SU-DHL-6 (cell line): ENCODE measurements around the gene NME4.

Source experiments
- EZH2phosphoT487 ChIP-seq: fragments of 200-600 bp; sonication (generic), shearing (Covaris generic); conservative IDR thresholded peaks from 2 replicates; pipeline ENCODE4 v1.6.1; 2018; ENCODE audit warnings: mild to moderate bottlenecking, antibody characterized with exemption, low read length, moderate library complexity, mixed read lengths
- TF ChIP-seq, protein P1 (sequence below): fragments of 200-600 bp; sonication (generic); IDR thresholded peaks from one replicate; pipeline ENCODE4 v1.5.1; 2017; ENCODE audit warnings: antibody characterized with exemption, mild to moderate bottlenecking, low read length, moderate library complexity; ENCODE audit not compliant: insufficient read depth, poor library complexity, severe bottlenecking

DNA sequence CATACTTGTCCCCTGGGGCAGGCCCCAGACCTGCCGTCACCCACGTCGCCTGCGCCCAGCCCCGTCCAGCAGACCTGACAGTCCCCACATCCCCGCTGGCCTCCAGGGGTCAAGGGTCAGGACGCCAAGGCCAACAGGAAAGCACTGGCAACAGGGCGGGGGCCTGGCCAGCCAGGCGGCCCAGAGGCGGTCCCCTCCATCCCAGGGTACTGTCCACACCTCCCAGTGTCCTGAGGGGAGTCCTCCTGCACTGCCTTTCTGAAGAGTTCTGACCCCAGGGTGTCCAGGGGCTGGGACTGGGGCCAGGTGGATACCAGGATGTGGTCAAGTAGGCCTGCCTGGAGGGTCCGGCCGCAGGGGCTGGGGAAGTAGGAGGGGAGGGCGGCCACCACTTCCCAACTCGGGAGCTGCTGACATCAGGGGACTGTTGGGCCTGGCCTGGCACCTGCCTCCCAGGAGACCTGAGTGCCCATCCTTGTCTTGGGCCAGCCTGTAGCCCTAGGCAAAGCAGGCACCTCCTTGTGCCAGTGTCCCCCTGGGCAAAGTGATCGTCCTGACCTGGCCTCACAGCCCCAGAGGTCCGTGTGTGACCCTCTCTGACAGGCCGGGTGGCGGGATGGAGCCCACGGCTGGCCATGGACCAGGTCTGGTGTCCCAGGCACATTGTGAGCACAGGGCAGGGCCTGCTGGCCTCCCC lies 37.8 kb upstream of the NME4 start:
- TF ChIP-seq, protein P1, sequence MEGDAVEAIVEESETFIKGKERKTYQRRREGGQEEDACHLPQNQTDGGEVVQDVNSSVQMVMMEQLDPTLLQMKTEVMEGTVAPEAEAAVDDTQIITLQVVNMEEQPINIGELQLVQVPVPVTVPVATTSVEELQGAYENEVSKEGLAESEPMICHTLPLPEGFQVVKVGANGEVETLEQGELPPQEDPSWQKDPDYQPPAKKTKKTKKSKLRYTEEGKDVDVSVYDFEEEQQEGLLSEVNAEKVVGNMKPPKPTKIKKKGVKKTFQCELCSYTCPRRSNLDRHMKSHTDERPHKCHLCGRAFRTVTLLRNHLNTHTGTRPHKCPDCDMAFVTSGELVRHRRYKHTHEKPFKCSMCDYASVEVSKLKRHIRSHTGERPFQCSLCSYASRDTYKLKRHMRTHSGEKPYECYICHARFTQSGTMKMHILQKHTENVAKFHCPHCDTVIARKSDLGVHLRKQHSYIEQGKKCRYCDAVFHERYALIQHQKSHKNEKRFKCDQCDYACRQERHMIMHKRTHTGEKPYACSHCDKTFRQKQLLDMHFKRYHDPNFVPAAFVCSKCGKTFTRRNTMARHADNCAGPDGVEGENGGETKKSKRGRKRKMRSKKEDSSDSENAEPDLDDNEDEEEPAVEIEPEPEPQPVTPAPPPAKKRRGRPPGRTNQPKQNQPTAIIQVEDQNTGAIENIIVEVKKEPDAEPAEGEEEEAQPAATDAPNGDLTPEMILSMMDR, result no peak
- no peak for TF ChIP-seq EZH2phosphoT487
